ENCODE results near the gene PTPN12. TPM values are rescaled to one million over a fixed set of nuclear protein-coding genes. Genes with fewer than 3 reads are reported as not detected.

Gene PTPN12
- total and polyA plus RNA-seq, 2 donors from 2014 or later, result 19.2 to 83.1 TPM

DNA sequence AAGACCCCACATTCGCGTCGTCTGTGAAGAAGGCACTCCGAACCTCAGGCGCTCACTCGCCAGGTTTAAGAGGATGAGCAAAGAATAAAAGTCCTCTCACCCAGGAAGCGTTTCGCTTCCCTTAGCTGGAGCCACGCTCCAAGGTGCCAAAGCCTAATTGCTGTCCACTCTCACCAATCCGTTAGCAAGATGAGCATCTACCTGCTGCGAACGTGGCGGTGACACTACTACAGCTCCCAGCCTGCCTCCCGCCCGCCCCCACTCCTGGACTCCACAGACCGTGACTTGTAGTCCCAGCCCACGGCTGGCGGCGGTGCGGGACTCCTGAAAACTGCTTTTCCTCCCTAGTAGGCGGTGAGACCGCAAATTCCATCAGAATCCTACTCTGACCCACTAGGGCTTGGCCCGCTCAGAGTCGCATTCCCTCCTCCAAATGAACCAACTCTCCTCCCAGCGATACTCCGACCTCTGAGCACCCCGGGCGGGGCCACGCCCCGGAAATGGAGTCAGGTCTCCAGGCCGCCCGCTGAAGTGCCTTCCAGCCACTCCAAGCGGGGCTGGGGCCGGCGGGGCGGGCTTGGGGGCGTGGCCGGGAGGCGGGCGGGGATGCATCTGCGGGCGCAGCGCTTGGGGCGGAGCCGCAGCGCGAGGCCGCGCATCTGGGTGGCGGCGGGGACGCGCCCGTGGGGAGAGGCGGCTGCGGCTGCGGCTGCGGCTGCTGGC is 521 bp upstream of the PTPN12 start:
- no peak for TF ChIP-seq CTCF (IDR thresholded peaks at IDR 0.05; ENCODE audit: borderline replicate concordance, extremely low read depth, insufficient read depth)
- H3K4me3 ChIP-seq (ENCODE audit: low read length in 3 of 3), result peak overlapping the region; percentile 95 to 98 (median 95)
- H3K4me1 ChIP-seq (ENCODE audit: control insufficient read depth in 2 of 3, insufficient read depth in 2 of 3, low read depth in 1 of 3, low read length in 3 of 3), result peaks cover 0 to 2% (median 2%) of the 10 kb centered on the region in 3 donors
- FAIRE-seq, result no peak
- H3K9ac ChIP-seq (ENCODE audit: low read length in 3 of 3), result peak overlapping the region; percentile 75 to 90 (median 89)
- H3K27me3 ChIP-seq (ENCODE audit: control insufficient read depth, insufficient read depth, low read length), result no peaks in the 10 kb centered on the region
- no peaks in the 10 kb centered on the region for H3K9me3 ChIP-seq (ENCODE audit: control insufficient read depth in 2 of 3, insufficient read depth in 1 of 3, low read length in 3 of 3)
- DNase-seq, result peak; percentile 98 to 99 (median 99)
- H3K36me3 ChIP-seq (ENCODE audit: control insufficient read depth in 2 of 3, insufficient read depth in 3 of 3, low read length in 3 of 3), result no peaks in the 10 kb centered on the region
- intact Hi-C loops (cut with DNase I), result no loop called here
- peak overlapping the region; percentile 95 to 98 for H3K27ac ChIP-seq (ENCODE audit: low read depth in 2 of 2, low read length in 2 of 2)

GRCh38 chr7:77537778-77538280 is 734 bp downstream of the PTPN12 start:
- DNase-seq (peak; percentile 73 to 87 (median 78)), FAIRE-seq (no peak)
- Histone ChIP-seq H3K27me3 (ENCODE audit: control insufficient read depth, insufficient read depth, low read length) (no peaks in the 10 kb centered on the region), H3K36me3 (ENCODE audit: control insufficient read depth in 2 of 3, insufficient read depth in 3 of 3, low read length in 3 of 3) (no peaks in the 10 kb centered on the region), H3K4me3 (ENCODE audit: low read length in 3 of 3) (peak overlapping the region; percentile 97 to 100 (median 99)), H3K4me1 (ENCODE audit: control insufficient read depth in 2 of 3, insufficient read depth in 2 of 3, low read depth in 1 of 3, low read length in 3 of 3) (peaks cover 0 to 9% (median 5%) of the 10 kb centered on the region in 3 donors), H3K9ac (ENCODE audit: low read length in 3 of 3) (peak overlapping the region; percentile 93 to 100 (median 100)), H3K27ac (ENCODE audit: low read depth in 2 of 2, low read length in 2 of 2) (peak overlapping the region; percentile 95 to 98), H3K9me3 (ENCODE audit: control insufficient read depth in 2 of 3, insufficient read depth in 1 of 3, low read length in 3 of 3) (no peaks in the 10 kb centered on the region)
- intact Hi-C loops (cut with DNase I), result no loop called here
- TF ChIP-seq CTCF (IDR thresholded peaks at IDR 0.05; ENCODE audit: borderline replicate concordance, extremely low read depth, insufficient read depth), result no peak

DNA sequence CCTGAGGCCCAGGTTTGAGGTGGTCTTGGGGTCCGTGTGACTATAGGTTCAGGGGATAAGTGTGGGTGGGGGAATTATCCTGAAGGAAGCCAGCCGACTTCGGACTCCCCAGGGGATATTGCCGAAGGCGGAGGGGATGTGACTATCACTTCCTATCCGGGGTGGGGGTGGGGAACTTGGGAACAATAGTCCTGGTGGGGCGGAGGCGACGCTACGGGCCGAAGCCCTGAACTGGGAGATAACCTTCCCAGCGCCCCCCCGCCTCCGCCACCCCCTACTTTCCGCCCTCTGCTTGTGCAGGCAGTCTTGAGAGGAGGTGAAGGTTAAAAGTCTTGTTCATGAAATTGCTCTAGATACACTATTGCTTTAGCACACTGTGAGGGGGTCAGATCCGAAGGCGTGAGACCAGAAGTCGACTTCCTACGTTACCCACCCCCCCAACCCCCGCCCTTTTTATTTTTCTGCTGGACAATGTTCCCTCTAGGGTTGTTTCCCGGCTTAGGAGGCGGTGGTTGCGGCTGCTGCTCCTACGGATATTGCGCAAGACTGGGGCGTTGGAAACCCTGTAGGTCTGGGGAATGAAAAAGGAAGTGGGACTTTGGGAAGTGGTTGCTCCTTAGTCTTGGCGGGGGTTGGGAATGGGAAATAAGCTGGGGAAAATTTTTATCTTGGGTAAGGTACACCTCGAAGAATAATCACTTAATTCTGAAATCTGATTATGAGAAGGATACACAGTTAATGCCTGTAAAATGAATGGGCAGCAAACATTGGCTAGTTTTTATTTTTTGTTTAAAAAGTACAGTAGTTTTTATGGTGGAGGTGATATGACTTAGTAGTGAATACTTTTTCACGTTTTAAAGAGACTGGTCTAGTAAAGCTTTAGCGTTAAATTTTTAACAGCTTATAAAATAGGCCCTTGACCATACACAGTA is 1.5 kb downstream of the PTPN12 start:
- TF ChIP-seq CTCF (IDR thresholded peaks at IDR 0.05; ENCODE audit: borderline replicate concordance, extremely low read depth, insufficient read depth), result no peak
- no peaks in the 10 kb centered on the region for H3K36me3 ChIP-seq (ENCODE audit: control insufficient read depth in 2 of 3, insufficient read depth in 3 of 3, low read length in 3 of 3)
- H3K9me3 ChIP-seq (ENCODE audit: control insufficient read depth in 2 of 3, insufficient read depth in 1 of 3, low read length in 3 of 3), result no peaks in the 10 kb centered on the region
- no peaks in the 10 kb centered on the region for H3K27me3 ChIP-seq (ENCODE audit: control insufficient read depth, insufficient read depth, low read length)
- H3K4me1 ChIP-seq (ENCODE audit: control insufficient read depth in 2 of 3, insufficient read depth in 2 of 3, low read depth in 1 of 3, low read length in 3 of 3), result peaks cover 0 to 9% (median 5%) of the 10 kb centered on the region in 3 donors
- FAIRE-seq (no peak), DNase-seq (peak; percentile 79 to 95 (median 89))
- peak overlapping the region; percentile 97 to 100 (median 99) for H3K4me3 ChIP-seq (ENCODE audit: low read length in 3 of 3)
- H3K27ac ChIP-seq (ENCODE audit: low read depth in 2 of 2, low read length in 2 of 2), result peak overlapping the region; percentile 95 to 98
- H3K9ac ChIP-seq (ENCODE audit: low read length in 3 of 3), result peak overlapping the region; percentile 93 to 100 (median 100)
- intact Hi-C loops (cut with DNase I), result no loop called here
